Measurements from ENCODE around the gene RCC1. TPM values are rescaled to one million over a fixed set of nuclear protein-coding genes. Genes with fewer than 3 reads are reported as not detected.
"Not testable (repeated sequence)": the region's sequence is repeated elsewhere in the genome, so short reads cannot be mapped to it uniquely, and the experiment has no call there.

RCC1 gene
- total RNA-seq, 1 experiment from 2014 or later: 38.9 TPM

GRCh38 chr1:28510970-28511440 lies 5.2 kb downstream of the RCC1 start:
- DNase-seq (ENCODE audit: extremely low read depth, low read depth): no peak

- DNase-seq (ENCODE audit: extremely low read depth, low read depth): no peak
Measured at GRCh38 chr1:28512058-28512611, 6.3 kb downstream of the RCC1 start.

- DNase-seq (ENCODE audit: extremely low read depth, low read depth): not testable (repeated sequence)
Measured at GRCh38 chr1:28514445-28514933, 8.6 kb downstream of the RCC1 start.

- no peak for DNase-seq (ENCODE audit: extremely low read depth, low read depth)
Measured at GRCh38 chr1:28516518-28516956, 10.7 kb downstream of the RCC1 start.

- DNase-seq (ENCODE audit: extremely low read depth, low read depth): no peak
Measured at GRCh38 chr1:28517649-28517999, 11.8 kb downstream of the RCC1 start.

- DNase-seq (ENCODE audit: extremely low read depth, low read depth): no peak
Measured at GRCh38 chr1:28518000-28518744, 12.3 kb downstream of the RCC1 start.

GRCh38 chr1:28518745-28519341 lies 13.0 kb downstream of the RCC1 start:
- no peak for DNase-seq (ENCODE audit: extremely low read depth, low read depth)

- DNase-seq (ENCODE audit: extremely low read depth, low read depth): no peak
Measured at GRCh38 chr1:28519946-28520725, 14.3 kb downstream of the RCC1 start.

GRCh38 chr1:28520796-28521195 lies 15.0 kb downstream of the RCC1 start:
- not testable (repeated sequence) for DNase-seq (ENCODE audit: extremely low read depth, low read depth)

- DNase-seq (ENCODE audit: extremely low read depth, low read depth): no peak
Measured at GRCh38 chr1:28521502-28522164, 15.8 kb downstream of the RCC1 start.

- not testable (repeated sequence) for DNase-seq (ENCODE audit: extremely low read depth, low read depth)
Measured at GRCh38 chr1:28522537-28522936, 16.7 kb downstream of the RCC1 start.

GRCh38 chr1:28525002-28525642 lies 19.3 kb downstream of the RCC1 start:
- DNase-seq (ENCODE audit: extremely low read depth, low read depth): not testable (repeated sequence)

- no peak for DNase-seq (ENCODE audit: extremely low read depth, low read depth)
Measured at GRCh38 chr1:28526886-28527285, 21.0 kb downstream of the RCC1 start.

GRCh38 chr1:28530456-28530855 lies 24.6 kb downstream of the RCC1 start:
- DNase-seq (ENCODE audit: extremely low read depth, low read depth): no peak

GRCh38 chr1:28534671-28535070 lies 28.8 kb downstream of the RCC1 start:
- no peak for DNase-seq (ENCODE audit: extremely low read depth, low read depth)

- no peak for DNase-seq (ENCODE audit: extremely low read depth, low read depth)
Measured at GRCh38 chr1:28535180-28535579, 29.3 kb downstream of the RCC1 start.

GRCh38 chr1:28537457-28538199 lies 31.8 kb downstream of the RCC1 start:
- no peak for DNase-seq (ENCODE audit: extremely low read depth, low read depth)

- DNase-seq (ENCODE audit: extremely low read depth, low read depth): no peak
Measured at GRCh38 chr1:28538286-28538685, 32.4 kb downstream of the RCC1 start.

GRCh38 chr1:28540651-28541050 lies 34.8 kb downstream of the RCC1 start:
- DNase-seq (ENCODE audit: extremely low read depth, low read depth): no peak
